Activated CD4-positive, alpha-beta T cell treated with anti-CD3 and anti-CD28 coated beads, Interleukin-2, amount 10 ng/mL, durations not matched to agents 7 days and 5 days (primary cell): ENCODE results near the gene SHC3. TPM values are rescaled to one million over a fixed set of nuclear protein-coding genes. Genes with fewer than 3 reads are reported as not detected.
A peak's percentile ranks its signal among the peaks of the same experiment; 100 is the strongest.

Source experiments
- CTCF ChIA-PET: fragments of 350-600 bp; sonication (Branson Sonifier 250); formaldehyde crosslinking; loops from one replicate; lab custom pipeline; 2021; ENCODE audit warnings: antibody characterized with exemption; lab: Charles Lee
- POLR2A ChIA-PET: fragments of 350-600 bp; sonication (Branson Sonifier 250); formaldehyde crosslinking; loops from one replicate; lab custom pipeline; 2021; ENCODE audit warnings: antibody characterized with exemption; lab: Charles Lee
- DNase-seq: peaks from one replicate; pipeline ENCODE4 v3.0.0-alpha.2; 2020
- H3K27ac Mint-ChIP-seq: one replicate; pipeline ENCODE4 v1.8.0; 2021; ENCODE audit warnings: mild to moderate bottlenecking, moderate library complexity, mixed read lengths
- H3K27me3 Mint-ChIP-seq: one replicate; pipeline ENCODE4 v1.8.0; 2021; ENCODE audit warnings: mixed read lengths
- H3K36me3 Mint-ChIP-seq: one replicate; pipeline ENCODE4 v1.8.0; 2021; ENCODE audit warnings: low read depth, mixed read lengths
- H3K4me1 Mint-ChIP-seq: one replicate; pipeline ENCODE4 v1.8.0; 2021; ENCODE audit warnings: mixed read lengths
- H3K4me3 Mint-ChIP-seq: one replicate; pipeline ENCODE4 v1.8.0; 2021; ENCODE audit warnings: mild to moderate bottlenecking, moderate library complexity, mixed read lengths
- H3K9me3 Mint-ChIP-seq: one replicate; pipeline ENCODE4 v1.8.0; 2021; ENCODE audit warnings: mixed read lengths
- total RNA-seq, 2 experiments: library from RNA; stranded (reverse); gene quantifications; one replicate each; pipeline ENCODE4 v1.2.3, GENCODE V29; 2021

SHC3 gene
- total RNA-seq, 2 experiments from 2014 or later, result not detected

- peak within 1 kb of the TSS; percentile 26 for H3K4me3 Mint-ChIP-seq
- H3K9me3 Mint-ChIP-seq, result peaks cover 2% of the 10 kb centered on the region
- peak; percentile 16 for DNase-seq
- no peaks in the 10 kb centered on the region for H3K36me3 Mint-ChIP-seq
- ChIA-PET POLR2A (no interaction called here), CTCF (interaction anchor here (0.6 kb wide), 1 partner anchor 32 kb away, joined by 3 read pairs; no protein-coding TSS in a partner anchor)
- no peak within 1 kb of the TSS for H3K27ac Mint-ChIP-seq
- H3K27me3 Mint-ChIP-seq, result peaks cover 36% of the 10 kb centered on the region
- peaks cover 24% of the 10 kb centered on the region for H3K4me1 Mint-ChIP-seq
Measured at GRCh38 chr9:88991066-88992034, 187.3 kb downstream of the SHC3 start, which contains the start of gene S1PR3. S1PR3 (plus strand) TSS chr9:88991468; CDS start chr9:89001201, 9,733 bp downstream.

GRCh38 chr9:88990729-88991065 lies 187.9 kb downstream of the SHC3 start:
- H3K4me3 Mint-ChIP-seq, result peak overlapping the region; percentile 25
- no peak for DNase-seq
- H3K9me3 Mint-ChIP-seq, result peaks cover 2% of the 10 kb centered on the region
- ChIA-PET CTCF (no interaction called here), POLR2A (no interaction called here)
- H3K27me3 Mint-ChIP-seq, result peaks cover 37% of the 10 kb centered on the region
- no peak overlapping the region for H3K27ac Mint-ChIP-seq
- no peaks in the 10 kb centered on the region for H3K36me3 Mint-ChIP-seq
- peaks cover 24% of the 10 kb centered on the region for H3K4me1 Mint-ChIP-seq

DNA sequence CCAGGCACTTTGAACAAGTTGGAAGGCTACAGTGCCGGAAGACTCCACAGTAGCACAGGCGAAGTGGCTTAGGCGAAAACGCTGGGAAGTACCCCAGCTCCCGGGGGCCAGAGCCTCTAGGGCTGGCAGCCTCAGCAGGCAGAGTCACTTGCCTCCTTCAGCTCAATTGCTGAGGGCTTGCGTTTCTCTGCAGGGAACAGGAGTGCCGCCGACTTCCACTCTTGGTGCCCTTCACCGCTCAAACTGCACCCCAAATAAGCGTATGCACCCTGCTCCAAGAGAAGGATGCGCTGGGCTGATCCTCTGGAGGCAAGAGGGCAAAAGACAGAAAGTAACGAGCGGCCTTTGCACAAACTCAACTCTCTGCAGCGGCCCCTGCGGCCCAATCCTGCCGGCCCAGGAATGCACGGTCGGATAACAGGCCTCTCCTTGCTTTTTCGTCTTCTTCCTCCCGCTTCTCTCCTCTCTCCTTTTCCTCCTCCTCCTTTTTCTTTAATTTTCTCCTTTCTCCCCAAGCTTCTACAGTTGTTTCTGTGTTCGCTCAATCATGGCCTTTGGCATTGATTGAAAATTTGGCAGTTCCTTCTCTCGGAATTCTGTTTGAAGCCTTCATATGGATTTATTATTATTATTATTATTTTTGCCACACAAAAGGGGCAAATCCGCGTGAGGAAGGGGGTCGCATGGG lies 188.4 kb downstream of the SHC3 start:
- Mint-ChIP-seq H3K4me1 (peaks cover 24% of the 10 kb centered on the region), H3K27me3 (peaks cover 37% of the 10 kb centered on the region), H3K9me3 (peaks cover 2% of the 10 kb centered on the region), H3K36me3 (no peaks in the 10 kb centered on the region), H3K27ac (no peak overlapping the region), H3K4me3 (no peak overlapping the region)
- no peak for DNase-seq
- CTCF ChIA-PET, result no interaction called here
- POLR2A ChIA-PET, result no interaction called here

DNA sequence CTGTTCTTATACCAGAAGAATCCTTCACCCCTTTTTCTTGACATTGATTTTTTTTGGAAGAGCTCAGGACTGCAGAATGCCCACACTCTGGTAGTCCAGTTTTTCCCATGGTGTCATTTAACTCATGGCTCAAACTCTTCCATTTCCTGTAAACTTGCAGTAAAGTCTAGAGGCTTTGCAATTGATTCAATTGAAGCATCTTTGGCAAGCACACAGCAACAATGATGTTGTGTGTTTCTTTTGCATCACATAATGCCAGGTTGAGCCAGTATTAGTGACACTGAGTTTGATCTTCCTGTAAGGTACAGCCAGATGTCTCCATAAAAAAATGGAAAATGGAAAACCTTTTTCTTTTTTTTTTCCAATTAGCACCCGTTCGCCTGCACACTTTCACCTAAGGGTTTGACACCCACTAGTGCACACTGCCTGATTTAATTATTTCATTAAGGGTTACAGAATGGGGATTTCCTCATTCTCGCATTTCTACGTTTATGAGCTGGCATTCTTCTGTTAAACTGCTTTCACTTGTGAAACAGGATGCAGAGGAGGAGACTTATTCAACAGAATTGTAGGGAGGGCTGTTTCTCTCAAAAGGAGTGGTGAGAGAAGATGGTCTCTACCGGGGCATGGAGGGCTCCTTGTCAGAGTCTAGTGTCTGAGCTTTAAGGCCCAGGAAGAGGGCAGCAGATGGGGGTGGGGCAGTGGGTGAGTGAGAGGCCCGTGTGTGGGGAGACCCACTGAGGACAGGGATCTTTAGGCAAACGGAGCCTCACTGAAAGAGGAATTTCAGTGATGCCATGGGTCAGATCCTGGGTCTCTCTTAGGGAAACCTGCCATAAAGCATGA lies 189.6 kb downstream of the SHC3 start:
- peaks cover 2% of the 10 kb centered on the region for H3K9me3 Mint-ChIP-seq
- peaks cover 37% of the 10 kb centered on the region for H3K27me3 Mint-ChIP-seq
- H3K27ac Mint-ChIP-seq, result no peak overlapping the region
- CTCF ChIA-PET, result interaction anchor here (2.2 kb wide), 1 partner anchor 12 kb away, joined by 6 read pairs; no protein-coding TSS in a partner anchor
- H3K4me1 Mint-ChIP-seq, result peaks cover 24% of the 10 kb centered on the region
- H3K4me3 Mint-ChIP-seq, result no peak overlapping the region
- peak; percentile 15 for DNase-seq
- H3K36me3 Mint-ChIP-seq, result no peaks in the 10 kb centered on the region
- POLR2A ChIA-PET, result no interaction called here

GRCh38 chr9:88987661-88988060 lies 191.0 kb downstream of the SHC3 start:
- H3K27me3 Mint-ChIP-seq, result peaks cover 37% of the 10 kb centered on the region
- H3K27ac Mint-ChIP-seq, result no peak overlapping the region
- H3K9me3 Mint-ChIP-seq, result peaks cover 2% of the 10 kb centered on the region
- H3K4me3 Mint-ChIP-seq, result no peak overlapping the region
- POLR2A ChIA-PET, result no interaction called here
- CTCF ChIA-PET, result interaction anchor here (2.2 kb wide), 1 partner anchor 13 kb away, joined by 6 read pairs; no protein-coding TSS in a partner anchor
- no peak for DNase-seq
- H3K36me3 Mint-ChIP-seq, result no peaks in the 10 kb centered on the region
- H3K4me1 Mint-ChIP-seq, result peaks cover 24% of the 10 kb centered on the region

DNA sequence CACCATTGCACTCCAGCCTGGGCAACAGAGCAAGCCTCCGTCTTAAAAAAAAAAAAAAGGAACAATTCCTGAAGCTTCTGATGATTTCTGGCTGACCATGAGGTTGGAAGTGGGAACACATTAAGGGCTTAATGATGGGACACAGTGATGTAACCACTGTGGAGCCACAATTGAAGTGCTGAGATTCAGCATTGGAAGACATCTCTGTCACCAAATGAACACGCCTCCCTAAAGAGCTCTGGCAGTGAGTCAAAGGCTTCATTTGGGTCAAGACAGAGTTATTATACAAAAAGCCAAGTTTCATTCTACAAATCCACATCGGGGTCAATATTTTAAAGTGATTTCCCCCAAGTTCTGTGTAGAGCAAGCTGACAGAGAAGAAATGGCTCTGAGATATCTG lies 191.8 kb downstream of the SHC3 start:
- no peak overlapping the region for H3K27ac Mint-ChIP-seq
- H3K36me3 Mint-ChIP-seq, result no peaks in the 10 kb centered on the region
- ChIA-PET CTCF (no interaction called here), POLR2A (no interaction called here)
- DNase-seq, result no peak
- peaks cover 28% of the 10 kb centered on the region for H3K27me3 Mint-ChIP-seq
- peaks cover 2% of the 10 kb centered on the region for H3K9me3 Mint-ChIP-seq
- no peak overlapping the region for H3K4me3 Mint-ChIP-seq
- peaks cover 20% of the 10 kb centered on the region for H3K4me1 Mint-ChIP-seq

- Mint-ChIP-seq H3K9me3 (peaks cover 2% of the 10 kb centered on the region), H3K27ac (no peak overlapping the region), H3K27me3 (peaks cover 25% of the 10 kb centered on the region), H3K4me3 (no peak overlapping the region), H3K36me3 (no peaks in the 10 kb centered on the region), H3K4me1 (peaks cover 17% of the 10 kb centered on the region)
- ChIA-PET POLR2A (no interaction called here), CTCF (interaction anchor here (0.6 kb wide), 1 partner anchor 104 kb away, joined by 3 read pairs; no protein-coding TSS in a partner anchor)
- no peak for DNase-seq
Measured at GRCh38 chr9:88985616-88986015, 193.0 kb downstream of the SHC3 start.

DNA sequence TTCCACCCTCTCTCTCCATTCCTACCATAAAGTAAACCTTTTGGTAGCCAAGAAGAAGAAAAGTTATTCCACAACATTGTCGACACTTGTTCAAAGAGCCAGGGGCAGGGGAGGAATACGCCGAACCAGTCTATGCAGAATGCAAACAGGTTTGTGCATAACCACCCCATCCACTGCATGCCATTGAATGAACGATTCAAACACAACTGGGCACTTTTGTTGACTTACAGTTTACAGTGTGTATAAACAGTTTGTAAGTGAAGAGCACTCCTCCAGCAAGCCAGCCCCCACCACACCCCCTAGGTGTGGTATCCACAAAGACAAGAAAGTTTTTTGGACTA lies 194.1 kb downstream of the SHC3 start:
- ChIA-PET CTCF (no interaction called here), POLR2A (no interaction called here)
- no peaks in the 10 kb centered on the region for H3K36me3 Mint-ChIP-seq
- peaks cover 19% of the 10 kb centered on the region for H3K27me3 Mint-ChIP-seq
- DNase-seq, result no peak
- H3K9me3 Mint-ChIP-seq, result peaks cover 2% of the 10 kb centered on the region
- H3K27ac Mint-ChIP-seq, result no peak overlapping the region
- H3K4me3 Mint-ChIP-seq, result no peak overlapping the region
- H3K4me1 Mint-ChIP-seq, result peaks cover 12% of the 10 kb centered on the region

DNA sequence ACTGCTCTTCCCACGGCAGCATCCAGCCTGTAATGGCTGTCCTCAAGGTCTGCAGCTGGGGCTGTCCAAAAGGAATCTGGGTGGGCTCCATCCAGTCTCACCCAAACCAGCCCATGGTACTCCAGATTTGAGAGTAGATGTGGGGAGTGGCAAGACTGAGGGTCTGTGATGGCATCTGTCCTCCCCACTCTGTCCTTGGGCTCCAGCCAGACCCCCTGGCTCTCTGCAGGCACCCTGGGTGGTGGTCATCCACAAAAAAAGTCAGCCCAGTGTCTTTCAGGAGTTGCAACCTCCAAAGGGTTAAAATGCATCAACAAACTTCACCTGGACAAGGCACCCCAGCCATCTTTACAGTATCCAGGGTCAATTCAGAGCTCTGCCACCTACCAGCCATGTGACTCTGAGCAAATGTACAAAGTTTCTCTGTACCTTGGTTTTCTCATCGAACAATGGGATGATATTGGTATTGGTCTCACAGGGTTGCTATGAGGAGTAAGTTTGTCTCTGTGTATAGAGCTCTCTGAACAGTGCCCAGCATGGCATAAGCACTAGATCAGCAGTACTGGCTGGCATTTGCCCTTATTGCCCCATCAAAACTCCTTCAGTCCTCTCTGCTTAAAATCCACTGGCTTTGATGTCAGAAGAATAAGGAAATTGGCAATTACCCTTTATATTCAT lies 194.6 kb downstream of the SHC3 start:
- Mint-ChIP-seq H3K4me1 (peaks cover 7% of the 10 kb centered on the region), H3K36me3 (no peaks in the 10 kb centered on the region), H3K27ac (no peak overlapping the region), H3K27me3 (peaks cover 14% of the 10 kb centered on the region), H3K9me3 (peaks cover 2% of the 10 kb centered on the region), H3K4me3 (no peak overlapping the region)
- ChIA-PET POLR2A (no interaction called here), CTCF (no interaction called here)
- no peak for DNase-seq

- peaks cover 13% of the 10 kb centered on the region for H3K27me3 Mint-ChIP-seq
- H3K4me1 Mint-ChIP-seq, result no peaks in the 10 kb centered on the region
- no peaks in the 10 kb centered on the region for H3K9me3 Mint-ChIP-seq
- H3K27ac Mint-ChIP-seq, result no peak overlapping the region
- POLR2A ChIA-PET, result no interaction called here
- H3K4me3 Mint-ChIP-seq, result no peak overlapping the region
- CTCF ChIA-PET, result no interaction called here
- DNase-seq, result no peak
- no peaks in the 10 kb centered on the region for H3K36me3 Mint-ChIP-seq
Measured at GRCh38 chr9:88980740-88981203, 197.8 kb downstream of the SHC3 start.

- H3K9me3 Mint-ChIP-seq, result no peaks in the 10 kb centered on the region
- ChIA-PET POLR2A (no interaction called here), CTCF (no interaction called here)
- no peaks in the 10 kb centered on the region for H3K4me1 Mint-ChIP-seq
- H3K27ac Mint-ChIP-seq, result no peak overlapping the region
- H3K36me3 Mint-ChIP-seq, result no peaks in the 10 kb centered on the region
- no peak overlapping the region for H3K4me3 Mint-ChIP-seq
- no peak for DNase-seq
- H3K27me3 Mint-ChIP-seq, result peaks cover 13% of the 10 kb centered on the region
Measured at GRCh38 chr9:88979791-88980190, 198.8 kb downstream of the SHC3 start.

GRCh38 chr9:88979021-88979420 lies 199.6 kb downstream of the SHC3 start:
- POLR2A ChIA-PET, result no interaction called here
- peaks cover 13% of the 10 kb centered on the region for H3K27me3 Mint-ChIP-seq
- H3K4me1 Mint-ChIP-seq, result no peaks in the 10 kb centered on the region
- H3K36me3 Mint-ChIP-seq, result no peaks in the 10 kb centered on the region
- H3K9me3 Mint-ChIP-seq, result no peaks in the 10 kb centered on the region
- no peak overlapping the region for H3K27ac Mint-ChIP-seq
- DNase-seq, result no peak
- CTCF ChIA-PET, result no interaction called here
- H3K4me3 Mint-ChIP-seq, result no peak overlapping the region
